HG02798 (cell line): Measurements from ENCODE around the gene BCAS3.
"Not testable (repeated sequence)": the region's sequence is repeated elsewhere in the genome, so short reads cannot be mapped to it uniquely, and the experiment has no call there.

Experiments used
- ATAC-seq: cut with Tn5 transposase; IDR thresholded peaks from one replicate; pipeline ENCODE4 v1.9.1; 2021; ENCODE audit warnings: mild to moderate bottlenecking; ENCODE audit not compliant: unreplicated experiment, poor library complexity

BCAS3 gene

GRCh38 chr17:60781880-60782412 is 104.3 kb downstream of the BCAS3 start:
- ATAC-seq = no peak

GRCh38 chr17:60782742-60783141 is 105.1 kb downstream of the BCAS3 start:
- no peak for ATAC-seq

- ATAC-seq = no peak
These were observed 112.6 kb downstream of the BCAS3 start for GRCh38 chr17:60790205-60790604.

DNA sequence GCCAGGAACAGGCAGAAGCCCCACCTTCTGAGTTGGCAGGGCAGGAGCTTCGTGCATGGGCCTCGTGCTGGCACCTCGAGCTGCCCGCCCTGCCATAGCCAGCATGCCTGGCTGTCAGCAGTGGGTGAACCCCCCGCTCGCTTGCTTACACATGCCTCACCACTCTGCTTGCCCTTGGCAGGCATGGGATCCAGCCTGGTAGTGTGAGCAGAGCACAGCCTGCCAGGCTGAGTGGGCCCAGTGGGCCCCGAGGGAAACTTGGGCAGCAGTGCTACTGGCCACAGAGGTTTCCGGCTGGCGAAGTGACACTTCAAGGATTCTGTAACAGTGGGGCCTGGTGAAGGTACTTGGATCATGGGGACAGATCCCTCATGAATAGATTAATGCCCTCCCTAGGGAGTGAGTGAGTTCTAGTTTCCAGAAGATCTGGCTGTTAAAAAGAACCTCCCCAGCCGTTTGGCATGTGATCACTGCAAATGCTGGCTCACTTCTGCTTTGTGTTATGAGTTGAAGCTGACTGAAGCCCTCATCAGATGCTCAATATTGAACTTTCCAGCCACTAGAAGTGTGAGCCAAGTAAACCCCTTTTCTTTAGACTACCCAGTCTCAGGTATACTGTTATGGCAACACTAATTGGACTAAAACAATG is 114.7 kb downstream of the BCAS3 start:
- no peak for ATAC-seq

GRCh38 chr17:60798576-60798975 is 120.9 kb downstream of the BCAS3 start:
- no peak for ATAC-seq

GRCh38 chr17:60802377-60802776 is 124.7 kb downstream of the BCAS3 start:
- no peak for ATAC-seq

- no peak for ATAC-seq
These were observed 125.4 kb downstream of the BCAS3 start for GRCh38 chr17:60803059-60803458.

GRCh38 chr17:60804831-60805230 is 127.2 kb downstream of the BCAS3 start:
- ATAC-seq = no peak

GRCh38 chr17:60809421-60809820 is 131.8 kb downstream of the BCAS3 start:
- ATAC-seq = no peak

DNA sequence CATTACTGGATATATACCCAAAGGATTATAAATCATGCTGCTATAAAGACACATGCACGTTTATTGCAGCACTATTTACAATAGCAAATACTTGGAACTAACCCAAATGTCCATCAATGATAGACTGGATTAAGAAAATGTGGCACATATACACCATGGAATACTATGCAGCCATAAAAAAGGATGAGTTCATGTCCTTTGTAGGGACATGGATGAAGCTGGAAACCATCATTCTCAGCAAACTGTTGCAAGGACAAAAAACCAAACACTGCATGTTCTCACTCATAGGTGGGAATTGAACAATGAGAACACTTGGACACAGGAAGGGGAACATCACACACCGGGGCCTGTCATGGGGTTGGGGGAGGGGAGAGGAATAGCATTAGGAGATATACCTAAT is 137.3 kb downstream of the BCAS3 start:
- ATAC-seq = not testable (repeated sequence)

DNA sequence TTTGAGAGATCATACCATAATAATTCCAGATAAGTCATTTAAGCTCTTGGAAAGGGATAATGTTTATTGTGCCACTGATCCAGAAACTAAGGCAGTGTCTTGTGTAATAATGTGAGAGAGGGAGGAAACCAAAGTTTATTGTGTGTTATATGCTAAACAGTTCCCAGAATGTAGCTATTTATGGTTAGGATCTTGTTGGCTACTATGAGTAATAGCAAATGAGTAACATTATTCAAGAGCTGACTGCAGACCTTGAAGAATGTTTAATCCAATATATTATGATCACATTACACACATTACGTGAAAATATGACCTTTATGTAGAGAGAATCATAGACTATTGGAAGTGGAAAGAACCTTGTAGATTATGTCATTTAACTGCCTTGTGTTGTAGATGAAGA is 139.5 kb downstream of the BCAS3 start:
- no peak for ATAC-seq

DNA sequence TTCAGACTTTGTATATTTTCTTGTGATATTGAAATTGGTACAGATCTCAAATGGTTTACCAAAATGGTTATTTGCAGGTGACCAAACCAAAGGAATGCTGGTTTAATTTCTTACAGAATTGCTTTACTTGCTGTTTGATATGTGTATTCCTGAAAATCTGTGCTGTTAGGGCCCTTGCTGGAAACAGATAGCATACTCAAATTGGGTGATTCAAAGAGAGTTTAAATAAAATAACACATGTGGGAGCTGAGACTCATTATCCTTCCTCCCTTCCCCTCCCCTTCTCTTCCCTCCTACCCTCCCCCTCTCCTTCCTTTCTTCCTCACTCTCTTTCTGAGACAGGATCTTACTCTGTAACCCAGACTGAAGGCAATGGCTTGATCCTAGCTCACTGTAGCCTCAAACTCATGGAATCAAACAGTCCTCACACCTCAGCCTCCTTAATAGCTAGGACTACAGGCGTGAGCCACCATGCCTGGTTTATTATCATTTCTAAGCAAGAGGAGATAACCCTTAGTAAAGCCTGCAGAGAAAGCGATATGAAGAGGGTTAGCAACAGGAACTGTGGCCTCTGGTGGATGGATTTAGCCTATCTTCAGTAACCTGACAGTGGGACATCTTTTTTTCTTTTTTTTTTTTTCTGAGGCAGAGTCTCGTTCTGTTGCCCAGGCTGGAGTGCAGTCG is 141.9 kb downstream of the BCAS3 start:
- no peak for ATAC-seq

GRCh38 chr17:60823515-60823914 is 145.9 kb downstream of the BCAS3 start:
- no peak for ATAC-seq

DNA sequence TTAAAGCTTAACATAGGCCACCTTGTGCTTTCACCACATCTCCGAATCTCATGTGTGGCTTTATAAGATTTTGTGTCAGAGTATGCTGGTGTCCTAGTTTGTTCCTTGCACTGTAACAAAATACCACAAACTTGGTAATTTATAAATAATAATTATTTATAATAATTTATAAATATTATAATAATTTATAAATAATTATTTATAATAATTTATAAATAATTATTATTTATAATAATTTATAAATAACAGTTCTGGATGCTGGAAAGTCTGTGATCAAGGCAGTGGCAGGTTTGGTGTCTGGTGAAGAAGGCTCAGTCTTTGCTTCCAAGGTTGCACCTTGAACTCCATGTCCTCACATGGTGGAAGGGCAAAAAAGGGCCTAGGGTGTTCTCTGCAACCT is 147.7 kb downstream of the BCAS3 start:
- no peak for ATAC-seq

- no peak for ATAC-seq
These were observed 150.3 kb downstream of the BCAS3 start for GRCh38 chr17:60827943-60828342.

- ATAC-seq = no peak
These were observed 154.5 kb downstream of the BCAS3 start for GRCh38 chr17:60832151-60832585.

- ATAC-seq = no peak
These were observed 155.0 kb downstream of the BCAS3 start for GRCh38 chr17:60832631-60833030.

- ATAC-seq = no peak
These were observed 162.8 kb downstream of the BCAS3 start for GRCh38 chr17:60840456-60840855.

DNA sequence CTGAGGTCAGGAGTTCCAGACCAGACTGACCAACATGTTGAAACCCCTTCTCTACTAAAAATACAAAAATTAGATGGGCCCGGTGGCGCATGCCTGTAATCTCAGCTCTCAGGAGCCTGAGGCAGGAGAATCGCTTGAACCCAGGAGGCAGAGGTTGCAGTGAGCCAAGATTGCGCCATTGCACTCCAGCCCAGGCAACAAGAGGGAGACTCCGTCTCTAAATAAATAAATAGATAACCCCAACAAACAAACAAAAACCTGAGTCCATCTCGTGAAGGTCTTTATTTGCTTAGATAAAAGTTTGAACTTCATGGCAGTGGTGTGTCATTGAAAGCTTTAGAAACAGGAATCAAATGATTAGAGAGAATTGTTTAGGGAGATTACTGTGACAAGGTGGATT is 167.4 kb downstream of the BCAS3 start:
- ATAC-seq = no peak

GRCh38 chr17:60846175-60846574 is 168.5 kb downstream of the BCAS3 start:
- no peak for ATAC-seq

DNA sequence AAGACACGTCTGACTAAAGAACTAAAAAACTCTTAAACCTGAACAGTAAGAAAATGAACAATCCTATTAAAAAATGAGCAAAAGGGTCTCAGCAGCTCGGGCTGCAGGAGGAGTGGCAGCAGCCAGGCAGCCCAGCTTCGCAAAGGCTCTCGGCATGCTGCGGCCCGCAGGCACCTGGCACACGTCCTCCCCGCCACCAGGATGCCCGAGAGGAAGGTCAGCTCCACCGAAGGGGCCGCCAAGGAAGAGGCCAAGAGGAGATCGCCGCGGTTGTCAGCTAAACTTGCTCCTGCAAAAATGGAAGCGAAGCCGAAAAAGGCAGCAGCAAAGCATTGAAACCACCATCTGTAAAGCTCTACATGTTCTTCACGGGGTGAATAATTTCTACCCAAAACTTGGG is 173.5 kb downstream of the BCAS3 start:
- ATAC-seq = no peak

DNA sequence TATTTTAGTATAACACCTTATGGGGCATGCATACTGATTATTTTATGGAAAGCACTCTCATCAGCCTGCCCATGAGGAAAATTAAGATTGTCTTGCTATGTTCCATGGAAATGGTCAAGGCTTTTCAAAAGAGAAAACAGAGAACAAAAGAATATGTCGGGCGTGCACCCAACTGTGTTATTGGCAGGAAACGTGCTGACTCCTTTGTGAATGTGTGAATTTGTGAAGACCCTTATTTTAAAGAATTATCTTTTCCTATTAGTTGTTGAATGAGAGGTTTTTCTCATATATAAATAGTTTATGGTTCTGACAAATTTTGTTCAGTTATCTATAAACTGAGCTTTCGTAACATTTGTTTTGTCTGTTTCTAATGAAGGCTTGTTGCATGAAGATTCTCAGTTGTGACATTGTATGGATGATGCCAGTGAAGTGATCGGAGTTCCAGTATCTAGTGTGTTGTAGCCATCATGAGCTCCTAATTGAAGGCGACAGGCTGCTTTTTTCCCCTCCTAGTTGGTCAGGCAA is 180.0 kb downstream of the BCAS3 start:
- no peak for ATAC-seq
